Suppressor macrophage treated with lipopolysaccharide for 1 hour (primary cell): Measurements from ENCODE around the gene S100A14.
"Not testable (repeated sequence)": the region's sequence is repeated elsewhere in the genome, so short reads cannot be mapped to it uniquely, and the experiment has no call there.

Experiments
- DNase-seq, 3 donors: peaks; one replicate each; pipeline ENCODE4 v3.0.0-alpha.2; 2020 to 2022

S100A14 gene

GRCh38 chr1:153616144-153616916 lies at the start of gene S100A14:
Gene S100A14, minus strand, starts transcription at chr1:153616325. Its CDS starts 467 bp downstream, at chr1:153615858.
- DNase-seq, result peak; percentile 53 to 62 (median 62)

- DNase-seq, result no peak
These were observed 47.1 kb upstream of the S100A14 start for GRCh38 chr1:153663211-153663610.

- no peak for DNase-seq
These were observed 46.1 kb upstream of the S100A14 start for GRCh38 chr1:153662269-153662668.

GRCh38 chr1:153661111-153661708 lies 45.1 kb upstream of the S100A14 start:
- no peak for DNase-seq

GRCh38 chr1:153659656-153660055 lies 43.5 kb upstream of the S100A14 start:
- DNase-seq, result no peak

GRCh38 chr1:153659175-153659534 lies 43.0 kb upstream of the S100A14 start:
- DNase-seq, result no peak

- DNase-seq, result peak; percentile 93 to 96 (median 95)
These were observed 42.5 kb upstream of the S100A14 start, which contains the start of gene SNAPIN for GRCh38 chr1:153658400-153659174. Gene SNAPIN, plus strand, starts transcription at chr1:153658703. Its CDS starts 41 bp downstream, at chr1:153658744.

GRCh38 chr1:153655333-153655732 lies 39.2 kb upstream of the S100A14 start:
- DNase-seq, result no peak

- peak; percentile 67 to 79 (median 70) for DNase-seq
These were observed 36.8 kb upstream of the S100A14 start for GRCh38 chr1:153652805-153653500.

- DNase-seq, result no peak
These were observed 35.6 kb upstream of the S100A14 start for GRCh38 chr1:153651771-153652170.

- no peak for DNase-seq
These were observed 33.7 kb upstream of the S100A14 start for GRCh38 chr1:153649863-153650235.

- DNase-seq, result no peak
These were observed 33.2 kb upstream of the S100A14 start for GRCh38 chr1:153649137-153649862.

GRCh38 chr1:153648000-153648643 lies 32.0 kb upstream of the S100A14 start:
- DNase-seq, result no peak

GRCh38 chr1:153647346-153647714 lies 31.2 kb upstream of the S100A14 start:
- DNase-seq, result no peak

- peak; percentile 80 to 88 (median 82) for DNase-seq
These were observed 30.7 kb upstream of the S100A14 start for GRCh38 chr1:153646672-153647345.

- no peak for DNase-seq
These were observed 27.7 kb upstream of the S100A14 start for GRCh38 chr1:153643816-153644215.

GRCh38 chr1:153643100-153643499 lies 27.0 kb upstream of the S100A14 start:
- no peak for DNase-seq

- no peak for DNase-seq
These were observed 26.0 kb upstream of the S100A14 start for GRCh38 chr1:153642161-153642560.

GRCh38 chr1:153640861-153641260 lies 24.7 kb upstream of the S100A14 start:
- DNase-seq, result no peak

- DNase-seq, result not testable (repeated sequence)
These were observed 24.1 kb upstream of the S100A14 start for GRCh38 chr1:153640213-153640612.

GRCh38 chr1:153639280-153639679 lies 23.2 kb upstream of the S100A14 start:
- no peak for DNase-seq
